HAP-1 (cell line): ENCODE data around the gene SLC38A8.

ENCODE experiments used
- DNase-seq, 2 experiments: peaks; one replicate each; pipeline ENCODE4 v3.0.0-alpha.2; 2016 to 2020; ENCODE audit warnings: low spot score in 2 of 2
- H3K27me3 ChIP-seq: fragments of 250-450 bp; sonication (Bioruptor Pico); 2 replicates; pipeline ENCODE4 v1.5.1; 2020; ENCODE audit warnings: low read depth, mild to moderate bottlenecking, moderate library complexity
- H3K36me3 ChIP-seq: fragments of 250-450 bp; sonication (Bioruptor Pico); replicated peaks from 2 replicates; pipeline ENCODE4 v1.5.1; 2020; ENCODE audit warnings: mild to moderate bottlenecking
- H3K4me1 ChIP-seq: fragments of 250-450 bp; sonication (Bioruptor Pico); 2 replicates; pipeline ENCODE4 v1.5.1; 2020; ENCODE audit warnings: mild to moderate bottlenecking
- H3K4me3 ChIP-seq: fragments of 250-450 bp; sonication (Bioruptor Pico); 2 replicates; pipeline ENCODE4 v1.5.1; 2020; ENCODE audit warnings: mild to moderate bottlenecking, moderate library complexity
- H3K9me3 ChIP-seq: fragments of 250-450 bp; sonication (Bioruptor Pico); 2 replicates; pipeline ENCODE4 v1.5.1; 2020; ENCODE audit warnings: mild to moderate bottlenecking, moderate library complexity
- in situ Hi-C: fragments of 300-500 bp; cut with MboI; formaldehyde crosslinking; loops from 3 replicates; pipeline ENCODE4 v1.14.3; 2020; ENCODE audit warnings: low sequenced_read_pairs, inconsistent platforms, mixed read lengths

Gene SLC38A8

DNA sequence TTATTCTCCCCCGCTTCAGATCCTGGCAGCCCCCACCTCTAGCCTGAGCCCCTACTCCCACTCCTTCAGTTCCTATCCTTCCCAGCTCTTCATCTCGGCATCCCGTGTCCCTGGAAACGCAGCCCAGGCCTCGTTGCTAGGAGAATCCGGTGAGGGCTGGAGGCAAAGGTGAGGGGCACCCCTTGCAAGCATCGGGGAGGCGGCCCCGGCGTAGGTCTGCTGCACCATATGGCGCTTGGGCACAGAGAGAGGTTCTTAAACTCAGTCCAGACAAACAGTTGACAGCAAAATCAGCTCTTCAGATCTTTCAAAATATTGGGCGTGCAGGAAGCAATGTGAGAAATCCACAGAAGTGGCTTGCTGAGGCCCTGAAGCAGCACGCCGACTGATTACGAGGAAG lies 15.0 kb downstream of the SLC38A8 start:
- Histone ChIP-seq H3K4me1 (no peaks in the 10 kb centered on the region), H3K9me3 (no peaks in the 10 kb centered on the region), H3K4me3 (no peak overlapping the region), H3K36me3 (no peaks in the 10 kb centered on the region), H3K27me3 (no peaks in the 10 kb centered on the region)
- DNase-seq, result no peak
- in situ Hi-C loops, result no loop called here

DNA sequence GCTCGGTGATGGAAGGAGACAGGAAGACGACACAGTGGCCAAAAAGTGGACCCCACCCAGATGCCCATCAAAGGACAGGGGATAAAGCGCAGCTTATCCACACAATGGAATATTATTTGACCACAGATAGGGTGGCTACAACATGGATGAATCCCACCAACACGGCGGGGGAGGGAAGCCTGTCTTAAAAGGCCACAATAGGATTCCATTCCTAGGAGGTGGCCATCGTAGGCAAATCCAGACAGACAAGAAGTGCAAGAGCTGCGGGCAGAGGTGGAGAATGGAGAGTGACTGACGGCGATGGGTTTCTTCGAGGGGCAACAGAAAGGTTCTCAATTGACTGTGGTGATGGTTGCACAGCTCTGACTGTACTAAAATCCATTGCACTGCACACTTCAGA lies 16.0 kb downstream of the SLC38A8 start:
- in situ Hi-C loops, result no loop called here
- DNase-seq, result no peak
- Histone ChIP-seq H3K4me1 (no peaks in the 10 kb centered on the region), H3K9me3 (peaks cover 2% of the 10 kb centered on the region; the same call in 1 of the 2 replicates), H3K4me3 (no peak overlapping the region), H3K27me3 (no peaks in the 10 kb centered on the region), H3K36me3 (no peaks in the 10 kb centered on the region)

DNA sequence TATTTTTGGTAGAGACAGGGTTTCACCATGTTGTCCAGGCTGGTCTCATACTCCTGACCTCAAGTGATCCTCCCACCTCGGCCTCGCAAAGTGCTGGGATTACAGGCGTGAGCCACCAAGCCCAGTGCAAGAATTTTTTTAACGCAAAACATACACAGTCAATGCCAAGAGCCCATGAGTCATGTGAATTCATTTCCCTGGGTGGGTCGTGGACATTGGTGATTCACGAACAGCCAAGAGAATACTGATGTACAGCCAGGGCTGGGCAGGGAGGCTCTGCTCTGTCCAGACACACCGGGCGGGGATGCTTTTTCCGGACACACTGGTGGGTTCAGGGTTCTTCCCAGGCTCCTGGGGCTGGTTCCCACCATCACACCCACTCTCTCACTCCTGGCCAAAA lies 17.7 kb downstream of the SLC38A8 start:
- in situ Hi-C loops, result no loop called here
- Histone ChIP-seq H3K4me3 (no peak overlapping the region), H3K9me3 (peaks cover 7% of the 10 kb centered on the region; the same call in 1 of the 2 replicates)

DNA sequence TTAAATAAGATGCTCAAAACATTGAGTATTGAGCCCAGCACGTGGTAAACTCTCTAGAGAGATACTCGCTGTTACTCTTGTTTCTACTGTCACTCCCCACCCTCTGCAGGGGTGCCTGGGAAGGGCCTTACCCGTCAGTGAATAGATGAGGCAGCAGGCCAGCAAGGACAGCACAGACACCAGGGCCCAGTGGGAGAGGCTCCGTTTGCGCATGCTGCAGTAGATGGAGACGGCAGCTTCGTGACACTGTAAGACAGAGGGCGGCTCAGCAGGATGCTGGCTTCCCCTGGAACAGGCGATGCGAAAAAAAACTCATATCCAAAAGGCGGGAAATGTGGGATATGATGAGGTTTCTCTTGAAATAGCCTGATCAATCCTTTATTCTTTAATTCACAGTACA lies 20.0 kb downstream of the SLC38A8 start:
- DNase-seq, result no peak
- no peak overlapping the region for H3K4me3 ChIP-seq
- H3K36me3 ChIP-seq, result no peaks in the 10 kb centered on the region
- H3K27me3 ChIP-seq, result no peaks in the 10 kb centered on the region
- in situ Hi-C loops, result no loop called here
- H3K4me1 ChIP-seq, result no peaks in the 10 kb centered on the region
- H3K9me3 ChIP-seq, result peaks cover 14% of the 10 kb centered on the region

More for the DNA sequence above, 17.7 kb downstream of the SLC38A8 start:
- Histone ChIP-seq H3K4me1 (no peaks in the 10 kb centered on the region), H3K27me3 (no peaks in the 10 kb centered on the region), H3K36me3 (no peaks in the 10 kb centered on the region)
- no peak for DNase-seq

DNA sequence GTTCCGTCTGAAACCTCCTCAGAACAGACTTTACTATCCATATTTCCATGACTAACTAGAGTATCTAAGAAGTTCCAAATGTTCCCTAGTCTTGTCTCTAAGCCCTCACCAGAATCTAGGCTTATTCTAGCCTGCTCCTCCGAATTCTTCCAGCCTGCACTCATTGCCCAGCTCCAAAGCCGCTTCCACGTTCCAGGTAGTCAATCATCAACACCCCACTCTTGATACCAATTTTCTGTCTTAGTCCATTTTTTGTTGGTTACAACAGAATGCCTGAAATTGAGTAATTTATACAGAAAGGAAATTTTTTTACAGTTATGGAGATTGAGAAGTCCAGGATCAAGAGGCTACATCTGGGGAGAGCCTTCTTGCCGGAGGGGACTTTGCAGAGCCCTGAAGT lies 21.1 kb downstream of the SLC38A8 start:
- H3K27me3 ChIP-seq, result no peaks in the 10 kb centered on the region

DNA sequence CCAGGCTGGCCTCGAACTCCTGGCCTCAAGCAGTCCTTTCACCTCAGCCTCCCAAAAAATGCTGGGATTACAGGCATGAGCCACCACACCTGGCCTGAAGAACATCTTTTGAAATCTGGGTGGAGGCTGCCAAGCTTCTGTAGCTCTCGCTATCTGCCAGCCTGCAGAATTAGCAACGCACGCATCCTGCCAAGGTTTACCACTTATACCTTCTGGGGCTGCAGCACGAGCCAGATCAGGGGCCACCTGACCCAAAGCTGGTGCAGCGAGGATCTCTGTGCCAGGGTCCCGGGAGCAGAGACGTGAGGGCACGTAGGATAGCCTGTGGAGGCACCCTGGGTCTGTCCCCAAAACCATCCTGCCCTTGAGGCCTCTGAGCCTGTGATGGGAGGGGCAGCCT lies 22.2 kb downstream of the SLC38A8 start:
- no peak overlapping the region for H3K4me3 ChIP-seq
- no peaks in the 10 kb centered on the region for H3K27me3 ChIP-seq
- H3K9me3 ChIP-seq, result peaks cover 14% of the 10 kb centered on the region
- no peaks in the 10 kb centered on the region for H3K36me3 ChIP-seq
- in situ Hi-C loops, result no loop called here
- H3K4me1 ChIP-seq, result no peaks in the 10 kb centered on the region
- no peak for DNase-seq

More for the DNA sequence above, 21.1 kb downstream of the SLC38A8 start:
- no peaks in the 10 kb centered on the region for H3K4me1 ChIP-seq
- no peak overlapping the region for H3K4me3 ChIP-seq
- in situ Hi-C loops, result no loop called here
- peaks cover 14% of the 10 kb centered on the region for H3K9me3 ChIP-seq
- H3K36me3 ChIP-seq, result no peaks in the 10 kb centered on the region
- no peak for DNase-seq

DNA sequence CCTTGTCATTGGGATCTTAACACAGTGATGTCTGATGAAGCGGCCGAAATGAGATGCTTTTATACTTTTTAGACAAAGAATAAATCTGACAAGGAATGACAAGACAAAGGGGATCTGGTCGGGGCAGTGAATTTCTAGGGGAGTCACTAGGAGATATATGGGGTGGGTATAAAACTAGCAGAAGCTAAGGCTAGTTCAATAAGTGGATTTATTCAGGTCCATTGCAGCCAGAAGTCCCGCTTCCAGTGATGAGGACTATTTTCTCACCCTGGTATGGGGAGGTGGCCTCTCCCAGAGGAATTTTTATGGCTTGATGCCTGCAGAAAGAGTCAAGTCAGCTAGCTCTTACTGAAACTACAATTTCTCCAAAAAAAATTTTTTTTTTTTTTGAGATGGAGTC lies 23.9 kb downstream of the SLC38A8 start:
- in situ Hi-C loops, result no loop called here
- DNase-seq, result no peak
- no peaks in the 10 kb centered on the region for H3K4me1 ChIP-seq
- H3K4me3 ChIP-seq, result no peak overlapping the region
- peaks cover 14% of the 10 kb centered on the region for H3K9me3 ChIP-seq
- no peaks in the 10 kb centered on the region for H3K27me3 ChIP-seq
- H3K36me3 ChIP-seq, result no peaks in the 10 kb centered on the region

DNA sequence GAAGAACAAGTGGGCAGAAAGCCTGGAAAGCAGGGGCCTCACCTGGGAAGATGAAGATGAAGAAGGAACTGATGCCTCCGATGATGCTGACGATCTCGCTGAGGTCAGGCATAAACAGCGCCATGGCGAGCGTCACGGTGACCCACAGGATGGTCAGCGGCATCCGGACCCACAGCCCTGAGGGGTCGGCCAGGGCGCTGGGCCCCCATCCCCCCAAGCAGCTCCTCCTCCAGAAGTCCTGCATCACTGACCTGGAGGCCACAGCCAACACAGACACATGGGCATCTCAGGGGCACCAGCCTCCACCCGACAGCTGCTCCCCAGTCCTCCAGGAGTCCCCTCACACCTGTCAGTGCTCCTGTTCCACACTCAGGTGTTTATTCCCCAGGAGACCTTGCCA lies 26.1 kb downstream of the SLC38A8 start:
- H3K9me3 ChIP-seq, result peaks cover 10% of the 10 kb centered on the region
- no peaks in the 10 kb centered on the region for H3K27me3 ChIP-seq
- no peak for DNase-seq
- in situ Hi-C loops, result no loop called here
- H3K4me3 ChIP-seq, result no peak overlapping the region
- no peaks in the 10 kb centered on the region for H3K4me1 ChIP-seq
- no peaks in the 10 kb centered on the region for H3K36me3 ChIP-seq

DNA sequence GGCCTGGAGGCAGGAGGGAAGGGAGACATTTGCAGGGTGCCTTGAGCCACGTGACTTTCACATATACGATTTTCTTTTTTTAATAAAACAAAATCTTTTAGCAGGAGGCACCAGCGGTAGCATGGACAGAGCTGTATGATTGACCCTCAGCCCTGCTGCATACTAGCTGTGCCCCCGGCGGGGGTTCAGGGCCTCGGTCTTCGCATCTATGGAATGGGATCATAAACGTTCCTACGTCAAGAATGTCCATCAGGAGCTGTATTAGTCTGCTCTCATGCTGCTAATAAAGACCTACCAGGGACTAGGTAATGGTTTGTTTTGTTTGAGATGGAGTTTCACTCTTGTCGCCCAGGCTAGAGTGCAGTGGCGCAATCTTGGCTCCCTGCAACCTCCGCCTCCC lies 27.2 kb downstream of the SLC38A8 start:
- no peaks in the 10 kb centered on the region for H3K36me3 ChIP-seq
- H3K4me1 ChIP-seq, result no peaks in the 10 kb centered on the region
- DNase-seq, result no peak
- no peaks in the 10 kb centered on the region for H3K27me3 ChIP-seq
- in situ Hi-C loops, result no loop called here
- no peak overlapping the region for H3K4me3 ChIP-seq
- H3K9me3 ChIP-seq, result peaks cover 7% of the 10 kb centered on the region

DNA sequence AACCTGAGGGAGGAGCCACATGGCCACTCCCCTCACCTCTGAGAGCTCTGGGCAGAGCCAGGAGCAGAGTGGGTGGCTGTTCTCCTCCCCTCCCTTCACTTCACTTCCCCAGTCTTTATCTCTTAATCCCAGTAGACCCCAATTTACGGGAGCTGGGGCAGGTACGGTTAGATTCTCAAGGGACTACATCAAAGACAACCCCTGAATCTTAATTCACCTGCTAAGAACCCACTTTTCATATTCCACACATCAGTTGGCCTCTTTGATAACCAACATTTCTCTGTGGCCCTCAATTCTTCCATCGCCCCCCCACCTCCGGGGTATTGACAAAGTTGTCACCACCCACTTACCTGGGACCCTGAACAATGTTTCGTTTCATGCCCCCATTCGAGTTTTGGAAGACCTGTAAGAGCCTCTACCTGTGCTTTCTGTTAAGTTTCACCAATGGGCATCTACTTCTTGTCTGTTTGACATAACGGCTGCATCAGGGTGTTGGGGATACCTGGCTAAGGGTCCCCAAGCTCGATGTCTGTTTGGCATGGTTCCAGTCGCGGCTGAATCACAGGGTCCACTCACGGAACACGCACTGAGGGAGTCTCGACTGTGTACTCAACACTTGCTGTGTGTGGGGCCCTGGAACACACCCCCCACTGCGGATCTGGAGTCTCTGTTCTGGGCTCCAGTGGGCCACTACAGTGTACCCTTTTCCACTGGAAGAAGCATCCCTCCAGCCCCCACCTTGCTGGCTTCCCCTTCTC lies 27.8 kb downstream of the SLC38A8 start:
- Histone ChIP-seq H3K4me3 (no peak overlapping the region), H3K36me3 (no peaks in the 10 kb centered on the region), H3K4me1 (no peaks in the 10 kb centered on the region), H3K9me3 (peaks cover 7% of the 10 kb centered on the region), H3K27me3 (no peaks in the 10 kb centered on the region)
- DNase-seq, result no peak
- in situ Hi-C loops, result no loop called here

DNA sequence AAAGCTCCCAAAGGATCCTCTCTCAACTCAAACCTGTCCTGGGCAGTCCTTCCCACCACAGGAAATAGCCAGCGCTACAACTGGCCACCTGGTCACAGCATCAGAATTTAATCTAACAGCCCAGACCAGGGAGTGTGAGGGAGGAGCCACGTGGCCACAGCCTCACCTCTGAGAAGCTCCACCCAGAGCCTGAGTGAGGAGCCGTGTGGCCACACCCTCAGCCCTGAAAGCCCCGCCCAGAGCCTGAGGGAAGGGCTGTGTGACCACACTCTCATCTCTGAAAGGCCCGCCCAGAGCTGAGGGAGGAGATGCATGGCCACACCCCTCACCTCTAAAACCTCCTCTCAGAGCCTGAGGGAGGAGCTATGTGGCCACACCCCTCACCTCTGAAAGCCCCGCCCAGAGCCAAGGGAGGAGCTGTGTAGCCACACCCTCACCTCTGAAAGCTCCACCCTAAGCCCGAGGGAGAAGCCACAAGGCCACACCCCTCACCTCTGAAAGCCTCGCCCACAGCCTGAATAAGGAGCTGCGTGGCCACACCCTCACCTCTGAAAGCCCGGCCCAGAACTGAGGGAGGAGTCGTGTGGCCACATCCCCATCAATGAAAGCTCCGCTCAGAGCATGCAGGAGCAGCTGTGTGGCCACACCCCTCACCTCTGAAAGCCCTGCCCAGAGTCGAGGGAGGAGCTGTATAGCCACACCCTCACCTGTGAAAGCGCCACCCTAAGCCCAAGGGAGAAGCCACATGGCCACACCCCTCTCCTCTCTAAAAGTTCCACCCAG lies 28.6 kb downstream of the SLC38A8 start:
- Histone ChIP-seq H3K9me3 (peaks cover 5% of the 10 kb centered on the region), H3K36me3 (no peaks in the 10 kb centered on the region), H3K27me3 (no peaks in the 10 kb centered on the region), H3K4me3 (no peak overlapping the region), H3K4me1 (no peaks in the 10 kb centered on the region)
- in situ Hi-C loops, result no loop called here
- peak; percentile 89 to 99 for DNase-seq

DNA sequence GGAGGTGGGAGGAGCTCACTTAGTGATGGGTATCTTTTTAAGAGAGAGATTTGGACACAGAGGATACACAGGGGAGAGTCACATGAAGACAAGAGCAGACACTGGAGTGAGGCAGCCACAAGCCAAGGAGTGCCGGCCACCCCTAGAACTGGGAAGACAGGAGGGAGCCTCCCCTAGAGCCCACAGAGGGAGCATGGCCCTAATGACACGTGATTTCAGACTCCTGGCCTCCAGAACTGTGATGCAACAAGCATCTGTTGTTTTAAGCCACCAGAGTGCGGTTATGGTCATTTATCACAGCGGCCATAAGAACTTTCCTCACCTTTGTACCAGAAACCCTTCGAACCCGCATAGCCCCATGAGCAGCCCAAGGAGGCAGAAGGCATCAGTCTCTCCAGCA lies 33.3 kb downstream of the SLC38A8 start:
- DNase-seq, result no peak
- no peak overlapping the region for H3K4me3 ChIP-seq
- H3K4me1 ChIP-seq, result no peaks in the 10 kb centered on the region
- no peaks in the 10 kb centered on the region for H3K9me3 ChIP-seq
- in situ Hi-C loops, result no loop called here
- H3K36me3 ChIP-seq, result no peaks in the 10 kb centered on the region
- peaks cover 3% of the 10 kb centered on the region; the same call in 1 of the 2 replicates for H3K27me3 ChIP-seq

DNA sequence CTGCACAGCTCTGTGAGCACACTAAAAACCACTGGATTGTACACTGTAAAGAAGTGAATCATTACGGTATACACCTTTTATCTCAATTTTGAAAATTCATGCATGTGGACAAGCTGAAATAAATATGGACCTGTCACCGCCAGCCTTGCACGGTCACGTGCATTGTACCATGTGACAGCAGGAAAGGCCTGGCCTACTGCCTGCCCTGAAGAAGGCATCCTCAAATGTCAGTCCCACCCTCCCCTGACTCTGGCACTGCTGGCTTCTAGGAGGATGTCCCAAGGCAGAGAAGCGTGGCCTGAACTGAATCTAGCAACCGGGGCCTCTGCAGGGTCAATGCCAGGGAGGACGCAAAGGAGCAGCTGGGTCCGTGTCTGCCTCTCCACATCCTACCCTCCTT lies 34.6 kb downstream of the SLC38A8 start:
- Histone ChIP-seq H3K4me1 (no peaks in the 10 kb centered on the region), H3K27me3 (peaks cover 3% of the 10 kb centered on the region; the same call in 1 of the 2 replicates), H3K9me3 (no peaks in the 10 kb centered on the region), H3K36me3 (no peaks in the 10 kb centered on the region), H3K4me3 (no peak overlapping the region)
- DNase-seq, result no peak
- in situ Hi-C loops, result no loop called here

DNA sequence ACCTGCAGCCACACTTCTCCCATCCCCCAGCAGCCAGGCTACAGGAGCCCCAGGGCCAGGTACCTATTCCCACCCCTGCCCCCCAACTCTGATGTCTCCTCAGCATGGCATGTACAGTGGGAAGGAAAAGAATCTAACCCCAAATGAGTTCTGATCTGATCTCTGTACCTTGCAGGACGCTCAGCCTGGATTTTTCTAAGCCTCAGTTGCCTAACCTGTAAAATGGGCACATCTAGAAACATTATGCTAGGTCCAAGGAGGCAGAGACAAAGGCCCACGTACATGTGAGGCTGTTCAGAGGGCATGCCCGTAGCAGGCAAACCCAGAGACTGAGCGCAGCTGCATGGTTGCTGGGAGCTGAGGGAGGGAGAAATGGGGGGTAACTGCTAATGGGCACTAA lies 35.1 kb downstream of the SLC38A8 start:
- Histone ChIP-seq H3K27me3 (peaks cover 3% of the 10 kb centered on the region; the same call in 1 of the 2 replicates), H3K9me3 (no peaks in the 10 kb centered on the region), H3K4me3 (no peak overlapping the region), H3K4me1 (no peaks in the 10 kb centered on the region), H3K36me3 (no peaks in the 10 kb centered on the region)
- in situ Hi-C loops, result no loop called here
- no peak for DNase-seq
